ENCODE results near the gene TNFRSF21.

GRCh38 chr6:47294990-47295389 is 14.7 kb downstream of the TNFRSF21 start:
- TF ChIP-seq, protein P1, sequence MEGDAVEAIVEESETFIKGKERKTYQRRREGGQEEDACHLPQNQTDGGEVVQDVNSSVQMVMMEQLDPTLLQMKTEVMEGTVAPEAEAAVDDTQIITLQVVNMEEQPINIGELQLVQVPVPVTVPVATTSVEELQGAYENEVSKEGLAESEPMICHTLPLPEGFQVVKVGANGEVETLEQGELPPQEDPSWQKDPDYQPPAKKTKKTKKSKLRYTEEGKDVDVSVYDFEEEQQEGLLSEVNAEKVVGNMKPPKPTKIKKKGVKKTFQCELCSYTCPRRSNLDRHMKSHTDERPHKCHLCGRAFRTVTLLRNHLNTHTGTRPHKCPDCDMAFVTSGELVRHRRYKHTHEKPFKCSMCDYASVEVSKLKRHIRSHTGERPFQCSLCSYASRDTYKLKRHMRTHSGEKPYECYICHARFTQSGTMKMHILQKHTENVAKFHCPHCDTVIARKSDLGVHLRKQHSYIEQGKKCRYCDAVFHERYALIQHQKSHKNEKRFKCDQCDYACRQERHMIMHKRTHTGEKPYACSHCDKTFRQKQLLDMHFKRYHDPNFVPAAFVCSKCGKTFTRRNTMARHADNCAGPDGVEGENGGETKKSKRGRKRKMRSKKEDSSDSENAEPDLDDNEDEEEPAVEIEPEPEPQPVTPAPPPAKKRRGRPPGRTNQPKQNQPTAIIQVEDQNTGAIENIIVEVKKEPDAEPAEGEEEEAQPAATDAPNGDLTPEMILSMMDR (IDR thresholded peaks at IDR 0.05) = no peak
- no peak for TF ChIP-seq POLR2A (IDR thresholded peaks at IDR 0.05)
